ENCODE measurements around the gene NAGK. TPM values are rescaled to one million over a fixed set of nuclear protein-coding genes. Genes with fewer than 3 reads are reported as not detected.

Gene NAGK
- polyA plus RNA-seq, 2 of the 4 experiments (the other 2 are of a cell fraction) = 42.2 to 119 TPM

- H3K9me3 ChIP-seq = no peaks in the 10 kb centered on the region
- 45% methylated on average over 4 of the region's 4 CpGs for WGBS (ENCODE audit: missing lambda C conversion rate)
- ChIA-PET POLR2A (no interaction called here), CTCF (no interaction called here)
- TF ChIP-seq ESRRA (IDR thresholded peaks at IDR 0.05; ENCODE audit: borderline replicate concordance, low read length) (no peak), EP300 (IDR thresholded peaks at IDR 0.05) (no peak), RFX5 (IDR thresholded peaks at IDR 0.05) (no peak), ZNF302 (CRISPR knock-in tag; IDR thresholded peaks at IDR 0.05) (no peak), ZSCAN20 (CRISPR knock-in tag; IDR thresholded peaks at IDR 0.05) (no peak), NR3C1 (IDR thresholded peaks at IDR 0.05) (no peak), MAFK (IDR thresholded peaks at IDR 0.05; ENCODE audit: partially characterized antibody) (no peak), CHD4 (IDR thresholded peaks at IDR 0.05; ENCODE audit: borderline replicate concordance) (no peak)
- H3K4me2 ChIP-seq = no peak overlapping the region
- H3K27ac ChIP-seq = no peak overlapping the region
- FAIRE-seq (no peak), DNase-seq (ENCODE audit: low read depth in 1 of 2, low spot score in 1 of 2) (no peak), ATAC-seq (no peak)
- no peak overlapping the region for H3K4me3 ChIP-seq
- H3K4me1 ChIP-seq = no peaks in the 10 kb centered on the region
Measured at GRCh38 chr2:71042287-71042686, 26.2 kb upstream of the NAGK start.

- Histone ChIP-seq H3K4me1 (no peaks in the 10 kb centered on the region), H3K4me2 (peak overlapping the region; percentile 46), H3K27ac (no peak overlapping the region), H3K9me3 (no peaks in the 10 kb centered on the region), H3K4me3 (no peak overlapping the region)
- ChIA-PET CTCF (no interaction called here), POLR2A (no interaction called here)
- peak; percentile 43 to 55; a peak in 3 of 6 replicates for ATAC-seq
- no peak for FAIRE-seq
- no peak for TF ChIP-seq CHD2 (IDR thresholded peaks at IDR 0.05; ENCODE audit: low read length, partially characterized antibody)
- TF ChIP-seq RCOR1 (IDR thresholded peaks at IDR 0.05; ENCODE audit: low read depth, low read length) = no peak
- TF ChIP-seq MAX (IDR thresholded peaks at IDR 0.05) = no peak
- TF ChIP-seq GATA3 (IDR thresholded peaks at IDR 0.05; ENCODE audit: borderline replicate concordance) = no peak
- no peak for TF ChIP-seq FOSB (CRISPR knock-in tag; IDR thresholded peaks at IDR 0.05)
- DNase-seq (ENCODE audit: low read depth in 1 of 2, low spot score in 1 of 2) = no peak
- WGBS (ENCODE audit: missing lambda C conversion rate) = 46% methylated on average over 15 of the region's 36 CpGs
Measured at GRCh38 chr2:71043531-71044407, 24.7 kb upstream of the NAGK start.

GRCh38 chr2:71045151-71045550 lies 23.3 kb upstream of the NAGK start:
- H3K4me1 ChIP-seq = no peaks in the 10 kb centered on the region
- no peaks in the 10 kb centered on the region for H3K9me3 ChIP-seq
- no peak overlapping the region for H3K27ac ChIP-seq
- DNase-seq (ENCODE audit: low read depth in 1 of 2, low spot score in 1 of 2) (no peak), FAIRE-seq (no peak), ATAC-seq (no peak)
- H3K4me2 ChIP-seq = no peak overlapping the region
- POLR2A ChIA-PET = interaction anchor here (1.3 kb wide), 1 partner anchor 23 kb away, joined by 4 read pairs; no protein-coding TSS in a partner anchor
- CTCF ChIA-PET = no interaction called here
- WGBS (ENCODE audit: missing lambda C conversion rate) = 51% methylated on average over 7 of the region's 7 CpGs
- no peak for TF ChIP-seq E2F6 (IDR thresholded peaks at IDR 0.05; ENCODE audit: borderline replicate concordance, low read depth)
- no peak for TF ChIP-seq HOXB13 (CRISPR knock-in tag; IDR thresholded peaks at IDR 0.05; ENCODE audit: low read depth)
- no peak for TF ChIP-seq CBX2 (IDR thresholded peaks at IDR 0.05; ENCODE audit: borderline replicate concordance, low read depth)
- TF ChIP-seq ESRRA (IDR thresholded peaks at IDR 0.05; ENCODE audit: borderline replicate concordance, low read length) = no peak
- no peak for TF ChIP-seq CHD4 (IDR thresholded peaks at IDR 0.05; ENCODE audit: borderline replicate concordance)
- no peak overlapping the region for H3K4me3 ChIP-seq

GRCh38 chr2:71045865-71046548 lies 22.4 kb upstream of the NAGK start:
- no peak for FAIRE-seq
- Histone ChIP-seq H3K27ac (no peak overlapping the region), H3K9me3 (no peaks in the 10 kb centered on the region), H3K4me3 (no peak overlapping the region), H3K4me1 (no peaks in the 10 kb centered on the region), H3K4me2 (no peak overlapping the region)
- POLR2A ChIA-PET = interaction anchor here (1.3 kb wide), 1 partner anchor 22 kb away, joined by 4 read pairs; no protein-coding TSS in a partner anchor
- 59% methylated on average over 23 of the region's 23 CpGs for WGBS (ENCODE audit: missing lambda C conversion rate)
- DNase-seq (ENCODE audit: low read depth in 1 of 2, low spot score in 1 of 2) = no peak
- TF ChIP-seq CBX2 (IDR thresholded peaks at IDR 0.05; ENCODE audit: borderline replicate concordance, low read depth) (no peak), GATA3 (IDR thresholded peaks at IDR 0.05; ENCODE audit: borderline replicate concordance) (no peak), BHLHE40 (IDR thresholded peaks at IDR 0.05; ENCODE audit: low read depth, low read length) (no peak), RCOR1 (IDR thresholded peaks at IDR 0.05; ENCODE audit: low read depth, low read length) (no peak), EP300 (IDR thresholded peaks at IDR 0.05) (no peak), KDM5A (IDR thresholded peaks at IDR 0.05) (no peak), MAX (IDR thresholded peaks at IDR 0.05) (no peak), PHF8 (IDR thresholded peaks at IDR 0.05; ENCODE audit: borderline replicate concordance, low read depth) (no peak), FOSB (CRISPR knock-in tag; IDR thresholded peaks at IDR 0.05) (no peak), NPAS2 (CRISPR knock-in tag; IDR thresholded peaks at IDR 0.05; ENCODE audit: borderline replicate concordance) (no peak), ZNF302 (CRISPR knock-in tag; IDR thresholded peaks at IDR 0.05) (no peak), MYC (IDR thresholded peaks at IDR 0.05; ENCODE audit: borderline replicate concordance, low read length) (no peak), HDAC2 (IDR thresholded peaks at IDR 0.05) (no peak), BCL3 (IDR thresholded peaks at IDR 0.05) (no peak), MAZ (IDR thresholded peaks at IDR 0.05; ENCODE audit: borderline replicate concordance, low read depth, low read length) (no peak)
- peak in 1 of 2 experiments; percentile 62; a peak in 3 of 6 replicates for ATAC-seq
- CTCF ChIA-PET = interaction anchor here (1.0 kb wide), 1 partner anchor 26 kb away, joined by 3 read pairs; no protein-coding TSS in a partner anchor

All from A549 (cell line).